ENCODE measurements around the gene CTF1. TPM values are rescaled to one million over a fixed set of nuclear protein-coding genes. Genes with fewer than 3 reads are reported as not detected.

The CTF1 gene
- total RNA-seq, 1 experiment from 2014 or later = 3.6 TPM

- no peak for TF ChIP-seq CTCF (IDR thresholded peaks at IDR 0.05; ENCODE audit: unreplicated experiment)
- Mint-ChIP-seq H3K36me3 (ENCODE audit: insufficient read depth, unreplicated experiment) (no peaks in the 10 kb centered on the region), H3K27me3 (ENCODE audit: insufficient read depth, unreplicated experiment) (no peaks in the 10 kb centered on the region), H3K4me3 (ENCODE audit: unreplicated experiment) (no peak overlapping the region), H3K27ac (ENCODE audit: low read depth, unreplicated experiment) (no peak overlapping the region), H3K4me1 (ENCODE audit: insufficient read depth, unreplicated experiment) (no peaks in the 10 kb centered on the region), H3K9me3 (ENCODE audit: unreplicated experiment) (no peaks in the 10 kb centered on the region)
- BruUV-seq (replicated peaks) = no TSS peak
- POLR2A ChIA-PET = no interaction called here
- CTCF ChIA-PET = interaction anchor here (0.7 to 1.3 kb wide), 2 partner anchors 35 to 62 kb away, joined by 5 to 11 read pairs; no protein-coding TSS in a partner anchor
- no peak for DNase-seq (ENCODE audit: unreplicated experiment)
- intact Hi-C loops (cut with micrococcal nuclease) = no loop called here
Observed at GRCh38 chr16:30907064-30907463, 10.7 kb downstream of the CTF1 start.

- no TSS peak for BruUV-seq (replicated peaks)
- ChIA-PET CTCF (interaction anchor here (1.3 kb wide), 1 partner anchor 8 kb away, joined by 4 read pairs; no protein-coding TSS in a partner anchor), POLR2A (no interaction called here)
- intact Hi-C loops (cut with micrococcal nuclease) = no loop called here
- DNase-seq (ENCODE audit: unreplicated experiment) = no peak
- Mint-ChIP-seq H3K27me3 (ENCODE audit: insufficient read depth, unreplicated experiment) (no peaks in the 10 kb centered on the region), H3K4me3 (ENCODE audit: unreplicated experiment) (no peak overlapping the region), H3K4me1 (ENCODE audit: insufficient read depth, unreplicated experiment) (no peaks in the 10 kb centered on the region), H3K9me3 (ENCODE audit: unreplicated experiment) (no peaks in the 10 kb centered on the region), H3K36me3 (ENCODE audit: insufficient read depth, unreplicated experiment) (no peaks in the 10 kb centered on the region), H3K27ac (ENCODE audit: low read depth, unreplicated experiment) (no peak overlapping the region)
- no peak for TF ChIP-seq CTCF (IDR thresholded peaks at IDR 0.05; ENCODE audit: unreplicated experiment)
Observed at GRCh38 chr16:30910427-30911029, 14.1 kb downstream of the CTF1 start.

- H3K27ac Mint-ChIP-seq (ENCODE audit: low read depth, unreplicated experiment) = no peak overlapping the region
- H3K4me1 Mint-ChIP-seq (ENCODE audit: insufficient read depth, unreplicated experiment) = no peaks in the 10 kb centered on the region
- no TSS peak for BruUV-seq (replicated peaks)
- no peaks in the 10 kb centered on the region for H3K36me3 Mint-ChIP-seq (ENCODE audit: insufficient read depth, unreplicated experiment)
- H3K27me3 Mint-ChIP-seq (ENCODE audit: insufficient read depth, unreplicated experiment) = no peaks in the 10 kb centered on the region
- intact Hi-C loops (cut with micrococcal nuclease) = no loop called here
- CTCF ChIA-PET = interaction anchor here (0.6 to 1.9 kb wide), 3 partner anchors 11 to 289 kb away, joined by 3 to 13 read pairs (median 4); no protein-coding TSS in a partner anchor
- H3K9me3 Mint-ChIP-seq (ENCODE audit: unreplicated experiment) = no peaks in the 10 kb centered on the region
- TF ChIP-seq CTCF (IDR thresholded peaks at IDR 0.05; ENCODE audit: unreplicated experiment) = no peak
- no peak for DNase-seq (ENCODE audit: unreplicated experiment)
- H3K4me3 Mint-ChIP-seq (ENCODE audit: unreplicated experiment) = no peak overlapping the region
- POLR2A ChIA-PET = interaction anchor here (0.6 to 1.0 kb wide), 3 partner anchors 18 to 105 kb away, joined by 3 read pairs; no protein-coding TSS in a partner anchor
Observed at GRCh38 chr16:30912794-30913412, 16.5 kb downstream of the CTF1 start.

- POLR2A ChIA-PET = no interaction called here
- H3K4me1 Mint-ChIP-seq (ENCODE audit: insufficient read depth, unreplicated experiment) = no peaks in the 10 kb centered on the region
- H3K27ac Mint-ChIP-seq (ENCODE audit: low read depth, unreplicated experiment) = no peak overlapping the region
- no peaks in the 10 kb centered on the region for H3K27me3 Mint-ChIP-seq (ENCODE audit: insufficient read depth, unreplicated experiment)
- no peak for DNase-seq (ENCODE audit: unreplicated experiment)
- intact Hi-C loops (cut with micrococcal nuclease) = no loop called here
- peaks cover 6% of the 10 kb centered on the region for H3K9me3 Mint-ChIP-seq (ENCODE audit: unreplicated experiment)
- CTCF ChIA-PET = interaction anchor here (0.6 to 0.9 kb wide), 4 partner anchors 15 to 557 kb away, joined by 3 to 7 read pairs (median 4); no protein-coding TSS in a partner anchor
- H3K4me3 Mint-ChIP-seq (ENCODE audit: unreplicated experiment) = no peak overlapping the region
- no peaks in the 10 kb centered on the region for H3K36me3 Mint-ChIP-seq (ENCODE audit: insufficient read depth, unreplicated experiment)
- BruUV-seq (replicated peaks) = no TSS peak
- no peak for TF ChIP-seq CTCF (IDR thresholded peaks at IDR 0.05; ENCODE audit: unreplicated experiment)
Observed at GRCh38 chr16:30914830-30915229, 18.4 kb downstream of the CTF1 start.
